Measurements from ENCODE around the gene CDK10. TPM values are rescaled to one million over a fixed set of nuclear protein-coding genes. Genes with fewer than 3 reads are reported as not detected.
A peak's percentile ranks its signal among the peaks of the same experiment; 100 is the strongest.
"Not testable (repeated sequence)": the region's sequence is repeated elsewhere in the genome, so short reads cannot be mapped to it uniquely, and the experiment has no call there.

CDK10 gene
- total RNA-seq, 1 donor from 2014 or later, result 76.1 TPM

- no peak for DNase-seq
- intact Hi-C loops (cut with micrococcal nuclease), result no loop called here
- ChIA-PET CTCF (no interaction called here), POLR2A (interaction anchor here (0.6 to 1.0 kb wide), 2 partner anchors 10 to 17 kb away, joined by 3 to 7 read pairs; no protein-coding TSS in a partner anchor)
- TF ChIP-seq CTCF (IDR thresholded peaks at IDR 0.05), result no peak
- no peak overlapping the region for H3K4me3 Mint-ChIP-seq
- no peaks in the 10 kb centered on the region for H3K9me3 Mint-ChIP-seq
- H3K4me1 Mint-ChIP-seq, result peaks cover 27% of the 10 kb centered on the region
- ATAC-seq (ENCODE audit: low read depth), result no peak
- H3K27ac Mint-ChIP-seq, result no peak overlapping the region
- no peaks in the 10 kb centered on the region for H3K27me3 Mint-ChIP-seq
- peaks cover 35% of the 10 kb centered on the region for H3K36me3 Mint-ChIP-seq (ENCODE audit: low read depth)
Measured at GRCh38 chr16:89695875-89696669, 9.6 kb downstream of the CDK10 start.

- H3K36me3 Mint-ChIP-seq (ENCODE audit: low read depth), result peaks cover 30% of the 10 kb centered on the region
- ChIA-PET CTCF (no interaction called here), POLR2A (interaction anchor here (1.0 kb wide), 1 partner anchor 9 kb away, joined by 7 read pairs; no protein-coding TSS in a partner anchor)
- no peaks in the 10 kb centered on the region for H3K9me3 Mint-ChIP-seq
- ATAC-seq (ENCODE audit: low read depth), result no peak
- TF ChIP-seq CTCF (IDR thresholded peaks at IDR 0.05), result no peak
- intact Hi-C loops (cut with micrococcal nuclease), result no loop called here
- H3K4me1 Mint-ChIP-seq, result peaks cover 27% of the 10 kb centered on the region
- H3K27ac Mint-ChIP-seq, result no peak overlapping the region
- DNase-seq, result no peak
- no peak overlapping the region for H3K4me3 Mint-ChIP-seq
- H3K27me3 Mint-ChIP-seq, result no peaks in the 10 kb centered on the region
Measured at GRCh38 chr16:89696670-89697128, 10.2 kb downstream of the CDK10 start.

GRCh38 chr16:89697161-89697615 is 10.7 kb downstream of the CDK10 start:
- Mint-ChIP-seq H3K27ac (no peak overlapping the region), H3K9me3 (no peaks in the 10 kb centered on the region), H3K36me3 (ENCODE audit: low read depth) (peaks cover 27% of the 10 kb centered on the region), H3K4me1 (peaks cover 29% of the 10 kb centered on the region), H3K27me3 (no peaks in the 10 kb centered on the region), H3K4me3 (no peak overlapping the region)
- ATAC-seq (ENCODE audit: low read depth) (no peak), DNase-seq (no peak)
- POLR2A ChIA-PET, result interaction anchor here (1.6 kb wide), 1 partner anchor 11 kb away, joined by 7 read pairs; the partner anchor contains the start of gene CDK10
- intact Hi-C loops (cut with micrococcal nuclease), result no loop called here
- CTCF ChIA-PET, result no interaction called here
- TF ChIP-seq CTCF (IDR thresholded peaks at IDR 0.05), result no peak

GRCh38 chr16:89697616-89698331 is 11.3 kb downstream of the CDK10 start:
- Mint-ChIP-seq H3K4me1 (peaks cover 34% of the 10 kb centered on the region), H3K9me3 (no peaks in the 10 kb centered on the region), H3K27ac (no peak overlapping the region), H3K36me3 (ENCODE audit: low read depth) (peaks cover 25% of the 10 kb centered on the region), H3K4me3 (no peak overlapping the region), H3K27me3 (no peaks in the 10 kb centered on the region)
- TF ChIP-seq CTCF (IDR thresholded peaks at IDR 0.05), result no peak
- intact Hi-C loops (cut with micrococcal nuclease), result no loop called here
- ChIA-PET CTCF (interaction anchor here (3.6 kb wide), 1 partner anchor 96 kb away, joined by 30 read pairs; no protein-coding TSS in a partner anchor), POLR2A (interaction anchor here (1.5 to 1.6 kb wide), 2 partner anchors 11 to 23 kb away, joined by 4 to 7 read pairs; partner anchors contain the start of genes CDK10 and VPS9D1)
- ATAC-seq (ENCODE audit: low read depth), result no peak
- DNase-seq, result no peak

- ChIA-PET POLR2A (interaction anchor here (0.7 to 1.6 kb wide), 3 partner anchors 12 to 42 kb away, joined by 3 to 7 read pairs (median 4); partner anchors contain the start of genes CDK10 and VPS9D1), CTCF (interaction anchor here (3.6 to 3.7 kb wide), 2 partner anchors 95 to 162 kb away, joined by 27 to 30 read pairs; no protein-coding TSS in a partner anchor)
- H3K4me1 Mint-ChIP-seq, result peaks cover 31% of the 10 kb centered on the region
- DNase-seq; H3K4me3 Mint-ChIP-seq; ATAC-seq (ENCODE audit: low read depth); intact Hi-C loops (cut with micrococcal nuclease); H3K27me3 Mint-ChIP-seq; H3K27ac Mint-ChIP-seq; H3K9me3 Mint-ChIP-seq: not testable (repeated sequence)
- H3K36me3 Mint-ChIP-seq (ENCODE audit: low read depth), result peaks cover 18% of the 10 kb centered on the region
Measured at GRCh38 chr16:89698717-89699116, 12.2 kb downstream of the CDK10 start.

GRCh38 chr16:89699629-89700099 is 13.2 kb downstream of the CDK10 start:
- not testable (repeated sequence) for ATAC-seq (ENCODE audit: low read depth); H3K27me3 Mint-ChIP-seq; DNase-seq; H3K9me3 Mint-ChIP-seq
- Mint-ChIP-seq H3K4me1 (peaks cover 27% of the 10 kb centered on the region), H3K27ac (peak overlapping the region; percentile 74), H3K4me3 (peak overlapping the region; percentile 83), H3K36me3 (ENCODE audit: low read depth) (peaks cover 14% of the 10 kb centered on the region)
- ChIA-PET POLR2A (interaction anchor here (0.6 to 2.7 kb wide), 9 partner anchors 10 to 897 kb away, joined by 3 to 38 read pairs (median 5); partner anchors contain the start of genes CDK10, FANCA and TCF25), CTCF (interaction anchor here (0.8 to 3.7 kb wide), 8 partner anchors 13 to 210 kb away, joined by 3 to 30 read pairs (median 4); partner anchors contain the start of genes CDK10, CHMP1A and SPATA33)
- intact Hi-C loops (cut with micrococcal nuclease), result loop anchor here (1.0 kb wide), 3 partner anchors 13 to 161 kb away; partner anchors contain the start of genes CDK10 and ZNF276
